Type B pancreatic cell (in vitro differentiated cells): ENCODE results near the gene C3orf70. TPM values are rescaled to one million over a fixed set of nuclear protein-coding genes. Genes with fewer than 3 reads are reported as not detected.
A peak's percentile ranks its signal among the peaks of the same experiment; 100 is the strongest.

Experiments used
- DNase-seq: peaks from one replicate; pipeline ENCODE4 v3.0.0; 2021; ENCODE audit warnings: mixed read lengths; ENCODE audit not compliant: unreplicated experiment; ENCODE audit errors: extremely low spot score
- H3K27ac Mint-ChIP-seq: 2 replicates; pipeline ENCODE4 v1.8.0; 2021; ENCODE audit warnings: mild to moderate bottlenecking, mixed read lengths
- H3K27me3 Mint-ChIP-seq: 2 replicates; pipeline ENCODE4 v1.8.0; 2021; ENCODE audit warnings: mixed read lengths
- H3K36me3 Mint-ChIP-seq: 2 replicates; pipeline ENCODE4 v1.8.0; 2021; ENCODE audit warnings: mixed read lengths
- H3K4me1 Mint-ChIP-seq: one replicate; pipeline ENCODE4 v1.8.0; 2021; ENCODE audit warnings: mixed read lengths; ENCODE audit not compliant: unreplicated experiment
- H3K4me3 Mint-ChIP-seq: 2 replicates; pipeline ENCODE4 v1.8.0; 2021; ENCODE audit warnings: mild to moderate bottlenecking, mixed read lengths
- H3K9me3 Mint-ChIP-seq: 2 replicates; pipeline ENCODE4 v1.8.0; 2021; ENCODE audit warnings: mixed read lengths
- total RNA-seq: library from RNA; stranded (reverse); gene quantifications from 2 replicates; pipeline ENCODE4 v1.2.1, GENCODE V29; 2021; ENCODE audit warnings: low replicate concordance
- TF ChIP-seq, protein P1 (sequence below): fragments of 200-600 bp; sonication (generic); conservative IDR thresholded peaks from 2 replicates; pipeline ENCODE4 v1.5.0; 2021; ENCODE audit warnings: antibody characterized with exemption, mild to moderate bottlenecking

C3orf70 gene
- total RNA-seq, 1 donor from 2014 or later: 4.1 TPM

DNA sequence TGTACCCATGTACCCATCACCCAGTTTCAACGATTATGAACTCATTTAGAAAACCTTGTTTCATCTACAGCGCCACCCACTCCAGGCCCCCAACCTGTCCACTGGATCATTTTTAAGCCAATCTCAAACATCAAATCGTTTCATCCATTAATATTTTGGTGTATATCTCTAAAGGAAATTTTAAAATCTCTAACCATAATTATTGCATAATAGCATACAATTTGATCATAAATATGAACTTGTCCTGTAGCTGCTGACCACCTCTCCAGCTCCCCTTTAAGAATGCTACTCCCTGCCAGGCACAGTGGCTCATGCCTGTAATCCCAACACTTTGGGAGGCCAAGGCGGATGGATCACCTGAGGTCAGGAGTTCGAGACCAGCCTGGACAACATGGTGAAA lies 2.8 kb upstream of the C3orf70 start:
- Mint-ChIP-seq H3K4me1 (peaks cover 6% of the 10 kb centered on the region), H3K27ac (no peak overlapping the region), H3K36me3 (no peaks in the 10 kb centered on the region), H3K9me3 (no peaks in the 10 kb centered on the region), H3K27me3 (peaks cover 38% of the 10 kb centered on the region), H3K4me3 (no peak overlapping the region)
- TF ChIP-seq, protein P1, sequence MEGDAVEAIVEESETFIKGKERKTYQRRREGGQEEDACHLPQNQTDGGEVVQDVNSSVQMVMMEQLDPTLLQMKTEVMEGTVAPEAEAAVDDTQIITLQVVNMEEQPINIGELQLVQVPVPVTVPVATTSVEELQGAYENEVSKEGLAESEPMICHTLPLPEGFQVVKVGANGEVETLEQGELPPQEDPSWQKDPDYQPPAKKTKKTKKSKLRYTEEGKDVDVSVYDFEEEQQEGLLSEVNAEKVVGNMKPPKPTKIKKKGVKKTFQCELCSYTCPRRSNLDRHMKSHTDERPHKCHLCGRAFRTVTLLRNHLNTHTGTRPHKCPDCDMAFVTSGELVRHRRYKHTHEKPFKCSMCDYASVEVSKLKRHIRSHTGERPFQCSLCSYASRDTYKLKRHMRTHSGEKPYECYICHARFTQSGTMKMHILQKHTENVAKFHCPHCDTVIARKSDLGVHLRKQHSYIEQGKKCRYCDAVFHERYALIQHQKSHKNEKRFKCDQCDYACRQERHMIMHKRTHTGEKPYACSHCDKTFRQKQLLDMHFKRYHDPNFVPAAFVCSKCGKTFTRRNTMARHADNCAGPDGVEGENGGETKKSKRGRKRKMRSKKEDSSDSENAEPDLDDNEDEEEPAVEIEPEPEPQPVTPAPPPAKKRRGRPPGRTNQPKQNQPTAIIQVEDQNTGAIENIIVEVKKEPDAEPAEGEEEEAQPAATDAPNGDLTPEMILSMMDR: no peak
- no peak for DNase-seq

DNA sequence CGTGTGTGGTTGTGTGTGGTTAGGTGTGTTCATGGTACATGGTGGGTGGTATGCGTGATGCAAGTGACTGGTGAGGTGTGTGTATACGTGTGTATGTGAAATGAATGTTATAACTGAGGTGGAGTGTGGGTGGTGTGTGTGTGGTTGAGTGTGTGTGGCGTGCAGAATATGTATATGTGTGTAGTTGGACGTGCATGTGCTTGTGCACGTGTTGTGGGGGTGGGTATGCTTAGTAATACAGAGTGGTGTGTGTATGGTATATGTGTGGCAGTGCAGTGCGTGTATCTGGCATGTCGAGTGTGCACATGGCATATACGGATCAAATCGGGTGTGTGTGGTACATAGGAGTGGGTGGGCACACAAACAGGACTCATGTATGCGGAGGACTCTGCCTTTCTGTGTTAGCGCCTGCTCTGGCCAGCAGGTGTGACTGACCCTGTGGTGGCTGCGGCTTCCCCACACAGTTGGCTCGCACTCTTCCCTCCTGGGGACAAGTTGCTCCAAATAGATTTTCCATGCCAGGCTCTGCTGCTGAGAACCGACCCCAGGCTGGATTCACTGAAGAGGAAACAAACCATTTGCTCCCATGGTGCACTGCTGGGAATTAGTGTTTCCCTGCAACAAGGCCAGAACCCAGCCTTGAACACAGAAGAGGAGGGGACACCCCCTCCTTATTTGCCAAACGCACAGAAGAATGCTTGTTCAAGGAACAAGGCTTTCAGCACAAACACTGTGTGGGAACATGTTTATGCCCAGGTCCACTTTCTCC lies 1.2 kb upstream of the C3orf70 start:
- Mint-ChIP-seq H3K27ac (no peak overlapping the region), H3K27me3 (peaks cover 51% of the 10 kb centered on the region), H3K36me3 (no peaks in the 10 kb centered on the region), H3K9me3 (no peaks in the 10 kb centered on the region), H3K4me3 (no peak overlapping the region), H3K4me1 (peaks cover 6% of the 10 kb centered on the region)
- TF ChIP-seq, protein P1: peak; percentile 27
- no peak for DNase-seq

DNA sequence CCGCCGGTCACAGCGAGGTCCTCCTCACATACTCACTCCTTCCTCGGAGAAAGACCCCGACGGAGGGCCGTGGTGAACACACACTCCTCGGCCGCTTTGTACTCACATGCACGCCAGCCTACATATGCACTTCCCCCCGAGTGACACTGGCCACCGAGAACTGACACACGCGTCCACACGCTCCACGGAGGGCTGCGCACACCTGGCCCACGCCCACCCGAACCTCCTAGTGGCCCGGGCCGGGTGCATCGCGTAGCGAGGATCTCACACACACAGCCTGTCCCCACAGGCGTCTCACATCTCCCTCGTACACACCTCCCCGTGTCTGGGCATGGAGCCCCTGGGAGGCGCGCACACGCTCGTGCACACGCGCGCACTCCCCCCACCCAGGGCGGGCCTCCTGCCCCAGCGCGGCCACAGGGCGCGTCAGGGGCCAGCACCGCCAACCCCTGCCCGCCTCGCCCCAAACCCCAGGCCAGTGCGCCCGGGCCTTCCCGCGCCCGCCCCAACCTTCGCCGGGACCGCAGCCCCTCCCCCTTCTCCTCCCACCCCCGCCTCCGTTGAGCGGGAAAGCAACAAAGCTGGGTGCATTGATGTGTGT lies 411 bp upstream of the C3orf70 start:
- Mint-ChIP-seq H3K4me3 (peak overlapping the region; percentile 90), H3K27ac (peak overlapping the region; percentile 65)

DNA sequence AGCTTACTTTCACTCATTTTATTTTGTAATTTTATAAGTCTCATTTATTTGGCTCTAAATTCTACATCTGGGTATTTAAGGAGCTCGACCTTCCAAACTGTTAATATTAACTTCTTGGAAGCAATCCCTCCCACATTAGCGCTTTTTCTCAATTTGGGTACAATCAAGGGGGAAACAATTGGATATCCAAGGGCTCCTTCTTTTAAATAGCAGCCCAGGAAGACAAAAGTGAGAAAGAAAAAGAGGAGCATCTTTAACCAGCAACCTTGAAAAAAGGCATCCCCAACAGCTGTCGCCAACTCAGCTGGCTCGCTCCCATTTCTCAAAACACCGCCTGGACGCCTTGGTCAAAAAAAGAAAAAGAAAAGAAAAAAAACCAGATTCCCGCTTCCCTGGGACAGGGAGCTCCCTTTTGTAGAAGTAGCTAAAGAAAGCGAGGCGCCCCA lies 873 bp downstream of the C3orf70 start:
- peaks cover 6% of the 10 kb centered on the region for H3K4me1 Mint-ChIP-seq
- no peaks in the 10 kb centered on the region for H3K9me3 Mint-ChIP-seq
- TF ChIP-seq, protein P1: no peak
- H3K36me3 Mint-ChIP-seq: no peaks in the 10 kb centered on the region
- DNase-seq: no peak
- peak overlapping the region; percentile 90 for H3K4me3 Mint-ChIP-seq
- H3K27me3 Mint-ChIP-seq: peaks cover 38% of the 10 kb centered on the region
- H3K27ac Mint-ChIP-seq: no peak overlapping the region

More for the DNA sequence above, 411 bp upstream of the C3orf70 start:
- H3K9me3 Mint-ChIP-seq: no peaks in the 10 kb centered on the region
- peaks cover 46% of the 10 kb centered on the region for H3K27me3 Mint-ChIP-seq
- DNase-seq: no peak
- no peaks in the 10 kb centered on the region for H3K36me3 Mint-ChIP-seq
- TF ChIP-seq, protein P1: peak; percentile 19
- peaks cover 6% of the 10 kb centered on the region for H3K4me1 Mint-ChIP-seq

DNA sequence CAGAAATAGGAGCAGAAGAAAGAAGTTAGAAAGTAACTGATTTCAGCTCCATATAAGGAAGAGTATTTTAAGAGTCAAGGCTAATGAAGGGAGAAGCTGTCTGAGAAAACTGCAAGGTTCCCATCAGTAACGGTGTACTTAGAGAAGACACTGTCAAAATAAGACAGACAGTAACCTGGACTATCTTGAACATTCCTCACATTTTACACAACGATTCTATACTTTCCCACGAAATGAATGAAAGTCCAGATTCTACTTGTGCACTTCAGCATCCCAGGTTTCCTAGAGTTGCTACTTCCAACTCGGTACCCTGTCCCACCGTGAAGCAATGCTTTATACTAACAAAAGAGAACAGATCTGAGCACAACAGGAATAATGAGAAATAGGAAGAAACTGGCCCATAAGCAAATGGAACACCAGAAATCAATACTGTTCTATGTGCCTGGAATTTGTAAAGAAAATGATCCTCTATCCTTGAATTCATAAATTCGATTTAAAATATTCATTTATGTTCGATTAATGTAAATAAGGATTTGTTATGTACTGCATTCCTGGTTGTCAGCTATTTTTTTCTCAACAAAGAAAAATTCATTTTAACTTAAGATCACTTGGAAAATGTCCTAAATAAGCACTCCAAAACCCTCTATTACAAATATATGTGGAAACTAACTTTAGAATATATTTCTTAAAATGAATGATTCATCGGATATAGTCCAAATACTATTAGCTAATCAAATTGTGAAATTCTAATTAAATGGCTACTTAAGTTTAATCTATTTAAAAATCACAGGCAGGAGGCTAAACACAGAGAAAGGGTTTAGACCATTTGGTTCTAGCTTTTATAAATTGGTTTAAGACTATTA lies 1.5 kb downstream of the C3orf70 start:
- peak overlapping the region; percentile 72 for H3K4me3 Mint-ChIP-seq
- H3K27ac Mint-ChIP-seq: no peak overlapping the region
- H3K36me3 Mint-ChIP-seq: no peaks in the 10 kb centered on the region
- peaks cover 32% of the 10 kb centered on the region for H3K27me3 Mint-ChIP-seq
- TF ChIP-seq, protein P1: no peak
- H3K4me1 Mint-ChIP-seq: peaks cover 6% of the 10 kb centered on the region
- H3K9me3 Mint-ChIP-seq: no peaks in the 10 kb centered on the region
- no peak for DNase-seq
